K562 treated with DMSO at 1 percent for 12 hours (cell line): Measurements from ENCODE around the gene MRPL4. TPM values are rescaled to one million over a fixed set of nuclear protein-coding genes. Genes with fewer than 3 reads are reported as not detected.

Experiments
- total RNA-seq: library from RNA; unstranded; fragments of 300-600 nt; gene quantifications from 2 replicates; pipeline ENCODE4 v1.2.3, GENCODE V29; 2022; ENCODE audit not compliant: insufficient read depth

The MRPL4 gene
- 107 and 119 TPM in 2 replicates for total RNA-seq

DNA sequence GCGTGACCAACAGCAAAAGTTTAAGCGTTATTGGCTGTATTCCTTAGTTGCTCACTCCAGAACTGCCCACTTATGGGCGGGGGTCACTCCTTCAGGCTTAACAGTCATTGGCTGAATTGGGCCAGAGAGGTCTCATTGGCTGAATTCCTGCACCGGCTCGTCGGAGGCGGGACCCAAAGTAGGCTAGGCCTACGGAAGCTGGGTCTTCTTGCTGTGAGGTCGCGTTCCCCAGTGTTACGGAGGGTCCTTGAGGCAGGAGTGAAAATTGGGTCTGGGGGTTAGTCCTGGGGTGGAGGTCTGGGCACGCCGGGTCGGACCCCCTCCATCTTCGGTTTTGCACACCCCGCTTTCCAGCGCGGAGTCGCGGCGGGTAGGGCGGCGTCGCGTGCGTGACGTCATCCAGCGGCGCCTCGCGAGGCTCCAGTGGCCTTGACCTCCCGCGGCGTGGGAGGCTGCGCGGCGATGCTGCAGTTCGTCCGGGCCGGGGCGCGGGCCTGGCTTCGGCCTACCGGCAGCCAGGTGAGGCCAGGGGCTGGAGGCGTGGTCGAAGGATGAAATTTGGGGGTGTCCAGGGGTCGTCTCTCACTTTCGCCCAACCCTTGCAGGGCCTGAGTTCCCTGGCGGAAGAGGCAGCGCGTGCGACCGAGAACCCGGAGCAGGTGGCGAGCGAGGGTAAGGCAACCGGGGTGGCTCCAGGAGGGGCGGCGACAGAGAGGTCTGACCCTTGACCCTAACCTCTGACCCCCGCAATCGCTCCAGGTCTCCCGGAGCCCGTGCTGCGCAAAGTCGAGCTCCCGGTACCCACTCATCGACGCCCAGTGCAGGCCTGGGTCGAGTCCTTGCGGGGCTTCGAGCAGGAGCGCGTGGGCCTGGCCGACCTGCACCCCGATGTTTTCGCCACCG, at the start of gene MRPL4:
MRPL4 (plus strand) TSS at position 423 of the 903 bp plus-strand sequence; CDS start at position 463, 40 bp downstream.

DNA sequence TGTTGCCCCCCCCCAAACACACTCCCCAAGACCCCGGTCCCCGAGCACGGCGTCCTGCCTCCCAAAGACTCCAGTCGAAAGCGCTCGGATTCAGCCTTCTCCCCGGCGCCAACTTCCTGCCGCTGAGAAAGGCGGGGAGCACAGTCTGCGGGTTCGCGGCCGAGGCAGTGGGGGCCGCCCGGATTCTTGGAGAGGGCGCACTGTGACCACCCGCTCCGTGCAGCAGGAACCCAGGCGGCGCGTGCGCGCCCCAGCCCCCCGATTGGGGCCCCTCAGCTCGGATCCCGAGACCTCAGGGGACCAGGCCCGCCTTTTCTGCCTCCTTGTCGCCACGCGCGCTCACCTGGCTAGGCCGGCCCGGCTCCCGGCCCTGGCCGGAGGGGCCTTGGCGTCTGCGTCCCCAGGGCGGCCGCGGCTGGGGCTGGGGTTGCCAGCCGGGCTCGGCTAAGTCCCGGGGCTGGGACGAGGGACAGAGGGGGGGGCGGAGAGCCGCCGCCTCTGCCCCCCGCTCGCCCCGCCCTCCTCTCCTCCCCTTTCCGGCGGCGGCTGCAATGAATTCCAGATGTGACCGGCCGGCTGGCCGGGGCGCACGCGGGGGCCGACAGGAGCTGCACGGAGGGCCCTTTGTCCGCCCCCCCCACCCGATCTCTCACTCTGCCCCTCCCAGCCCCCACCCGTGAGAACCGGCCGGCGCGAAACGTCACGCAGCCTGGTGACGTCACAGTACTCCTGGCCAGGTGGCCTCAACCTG, 21.0 kb upstream of the MRPL4 start, which contains the start of gene S1PR2:
S1PR2 (minus strand) TSS at position 471 of the 751 bp plus-strand sequence. CDS start 6,426 bp downstream, outside the sequence.

DNA sequence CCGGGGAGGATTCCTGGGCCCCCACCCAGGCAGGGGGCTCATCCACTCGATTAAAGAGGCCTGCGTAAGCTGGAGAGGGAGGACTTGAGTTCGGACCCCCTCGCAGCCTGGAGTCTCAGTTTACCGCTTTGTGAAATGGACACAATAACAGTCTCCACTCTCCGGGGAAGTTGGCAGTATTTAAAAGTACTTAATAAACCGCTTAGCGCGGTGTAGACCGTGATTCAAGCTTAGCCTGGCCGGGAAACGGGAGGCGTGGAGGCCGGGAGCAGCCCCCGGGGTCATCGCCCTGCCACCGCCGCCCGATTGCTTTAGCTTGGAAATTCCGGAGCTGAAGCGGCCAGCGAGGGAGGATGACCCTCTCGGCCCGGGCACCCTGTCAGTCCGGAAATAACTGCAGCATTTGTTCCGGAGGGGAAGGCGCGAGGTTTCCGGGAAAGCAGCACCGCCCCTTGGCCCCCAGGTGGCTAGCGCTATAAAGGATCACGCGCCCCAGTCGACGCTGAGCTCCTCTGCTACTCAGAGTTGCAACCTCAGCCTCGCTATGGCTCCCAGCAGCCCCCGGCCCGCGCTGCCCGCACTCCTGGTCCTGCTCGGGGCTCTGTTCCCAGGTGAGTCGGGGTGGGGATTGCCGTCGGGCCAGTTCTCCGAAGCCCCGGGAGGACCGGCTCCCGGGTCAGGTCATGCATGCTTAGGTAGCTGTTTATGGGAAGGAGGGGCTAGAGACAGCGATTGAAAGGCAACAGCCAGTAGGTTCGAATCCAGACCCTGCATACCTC, 18.8 kb downstream of the MRPL4 start, which contains the start of gene ICAM1:
ICAM1 (plus strand) TSS at position 505 of the 779 bp plus-strand sequence; CDS start at position 545, 40 bp downstream.

DNA sequence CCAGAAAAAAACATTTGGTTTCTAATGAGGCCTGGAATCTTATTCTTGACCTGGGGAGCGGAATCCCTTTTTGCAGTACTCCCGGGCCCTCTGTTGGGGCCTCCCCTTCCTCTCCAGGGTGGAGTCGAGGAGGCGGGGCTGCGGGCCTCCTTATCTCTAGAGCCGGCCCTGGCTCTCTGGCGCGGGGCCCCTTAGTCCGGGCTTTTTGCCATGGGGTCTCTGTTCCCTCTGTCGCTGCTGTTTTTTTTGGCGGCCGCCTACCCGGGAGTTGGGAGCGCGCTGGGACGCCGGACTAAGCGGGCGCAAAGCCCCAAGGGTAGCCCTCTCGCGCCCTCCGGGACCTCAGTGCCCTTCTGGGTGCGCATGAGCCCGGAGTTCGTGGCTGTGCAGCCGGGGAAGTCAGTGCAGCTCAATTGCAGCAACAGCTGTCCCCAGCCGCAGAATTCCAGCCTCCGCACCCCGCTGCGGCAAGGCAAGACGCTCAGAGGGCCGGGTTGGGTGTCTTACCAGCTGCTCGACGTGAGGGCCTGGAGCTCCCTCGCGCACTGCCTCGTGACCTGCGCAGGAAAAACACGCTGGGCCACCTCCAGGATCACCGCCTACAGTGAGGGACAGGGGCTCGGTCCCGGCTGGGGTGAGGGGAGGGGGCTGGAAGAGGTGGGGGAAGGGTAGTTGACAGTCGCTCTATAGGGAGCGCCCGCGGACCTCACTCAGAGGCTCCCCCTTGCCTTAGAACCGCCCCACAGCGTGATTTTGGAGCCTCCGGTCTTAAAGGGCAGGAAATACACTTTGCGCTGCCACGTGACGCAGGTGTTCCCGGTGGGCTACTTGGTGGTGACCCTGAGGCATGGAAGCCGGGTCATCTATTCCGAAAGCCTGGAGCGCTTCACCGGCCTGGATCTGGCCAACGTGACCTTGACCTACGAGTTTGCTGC, 35.1 kb downstream of the MRPL4 start, which contains the start of gene ICAM4:
ICAM4 (plus strand) TSS at position 153 of the 935 bp plus-strand sequence; CDS start at position 211, 58 bp downstream.

DNA sequence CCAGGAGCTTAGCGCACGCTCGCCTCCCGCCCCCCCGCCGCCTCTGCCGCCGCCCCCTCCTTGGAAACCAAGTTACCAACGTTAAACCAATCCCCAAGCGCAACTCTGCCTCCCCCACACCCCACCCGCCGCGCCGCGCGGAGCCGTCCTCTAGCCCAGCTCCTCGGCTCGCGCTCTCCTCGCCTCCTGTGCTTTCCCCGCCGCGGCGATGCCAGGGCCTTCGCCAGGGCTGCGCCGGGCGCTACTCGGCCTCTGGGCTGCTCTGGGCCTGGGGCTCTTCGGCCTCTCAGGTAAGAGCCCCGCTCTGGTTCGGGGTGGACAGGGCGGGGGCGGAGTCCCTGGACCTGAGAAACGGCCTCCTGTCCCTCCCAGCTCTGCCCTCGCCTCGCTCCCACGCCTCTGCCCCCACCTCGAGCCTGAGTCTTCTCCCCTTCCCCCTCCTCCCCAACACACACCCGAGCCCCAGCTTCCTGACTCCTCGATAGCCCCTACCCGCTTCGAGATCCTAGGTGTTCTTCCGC, 37.9 kb downstream of the MRPL4 start, which contains the start of gene ICAM5:
ICAM5 (plus strand) TSS at position 117 of the 521 bp plus-strand sequence; CDS start at position 209, 92 bp downstream.

DNA sequence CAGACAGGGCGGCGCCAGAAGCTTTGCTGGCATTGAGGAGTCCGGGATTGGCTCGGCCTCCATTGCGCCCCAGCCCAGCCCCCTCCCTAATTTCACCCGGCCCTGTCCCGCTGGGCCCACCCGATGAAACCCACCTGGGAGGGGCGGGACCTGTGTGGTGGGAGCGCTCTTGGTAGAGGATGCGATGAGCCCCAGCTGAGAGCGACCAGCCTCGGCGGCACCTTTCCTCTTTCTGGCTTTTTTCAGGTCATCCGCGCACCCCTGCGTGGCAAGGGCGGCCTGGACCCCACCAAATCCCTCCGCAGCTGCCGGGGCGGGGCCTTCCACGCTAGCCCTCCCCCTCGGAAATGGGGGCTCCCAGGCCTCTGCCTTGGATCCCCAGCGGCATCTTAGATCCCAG, 57.4 kb downstream of the MRPL4 start, which contains the start of gene ZGLP1:
ZGLP1 (minus strand) TSS at position 393 of the 400 bp plus-strand sequence.

Other genes starting within 250 kb of the MRPL4 start
- gene COL5A3, start 241.7 kb upstream of the MRPL4 start, total RNA-seq = not detected in 2 replicates
- not detected in 2 replicates for gene RDH8, start 238.7 kb upstream of the MRPL4 start, total RNA-seq
- 14.6 and 24.1 TPM in 2 replicates for gene SHFL, start 165.9 kb upstream of the MRPL4 start, total RNA-seq
- gene ANGPTL6, start 149.5 kb upstream of the MRPL4 start, total RNA-seq = 0.84 TPM in 1 of 2 replicates, not detected in the other
- gene PPAN, start 145.9 kb upstream of the MRPL4 start, total RNA-seq = 22.9 and 29.3 TPM in 2 replicates
- gene P2RY11, start 140.5 kb upstream of the MRPL4 start, total RNA-seq = 6.0 and 9.5 TPM in 2 replicates
- 312 and 388 TPM in 2 replicates for gene EIF3G, start 132.3 kb upstream of the MRPL4 start, total RNA-seq
- 95.8 and 157 TPM in 2 replicates for gene DNMT1, start 57.3 kb upstream of the MRPL4 start, total RNA-seq
- gene S1PR2, start 20.9 kb upstream of the MRPL4 start, total RNA-seq = 0.93 and 2.8 TPM in 2 replicates
- gene ICAM1, start 18.9 kb downstream of the MRPL4 start, total RNA-seq = 50.8 and 121 TPM in 2 replicates
- gene ICAM4, start 34.7 kb downstream of the MRPL4 start, total RNA-seq = 78.4 and 98.9 TPM in 2 replicates
- 16.8 and 26.7 TPM in 2 replicates for gene ICAM5, start 37.7 kb downstream of the MRPL4 start, total RNA-seq
- 6.0 and 8.0 TPM in 2 replicates for gene ZGLP1, start 57.6 kb downstream of the MRPL4 start, total RNA-seq
- gene FDX2, start 63.8 kb downstream of the MRPL4 start, total RNA-seq = 27.1 and 43.9 TPM in 2 replicates
- gene RAVER1, start 81.3 kb downstream of the MRPL4 start, total RNA-seq = 32.1 and 76.4 TPM in 2 replicates
- 7.0 and 10.9 TPM in 2 replicates for gene ICAM3, start 87.4 kb downstream of the MRPL4 start, total RNA-seq
- 115 and 173 TPM in 2 replicates for gene TYK2, start 128.4 kb downstream of the MRPL4 start, total RNA-seq
- 197 and 242 TPM in 2 replicates for gene CDC37, start 151.3 kb downstream of the MRPL4 start, total RNA-seq
- gene PDE4A, start 168.3 kb downstream of the MRPL4 start, total RNA-seq = 7.6 and 19.3 TPM in 2 replicates